GM23338 (cell line): ENCODE data around the gene CDH15. TPM values are rescaled to one million over a fixed set of nuclear protein-coding genes. Genes with fewer than 3 reads are reported as not detected.

Experiments used
- ATAC-seq: fragments of 200-7000 bp; cut with Tn5 transposase; 3 replicates; pipeline ENCODE4 v1.9.1; 2020
- DNase-seq: peaks from one replicate; pipeline ENCODE4 v3.0.0-alpha.2; 2015; ENCODE audit warnings: low spot score
- H2AFZ ChIP-seq: fragments of 200-600 bp; sonication (generic); 2 replicates; pipeline ENCODE4 v1.8.0; 2016; ENCODE audit warnings: antibody characterized with exemption, mild to moderate bottlenecking, moderate library complexity
- H3F3A ChIP-seq: fragments of 200-600 bp; sonication (generic); replicated peaks from 2 replicates; pipeline ENCODE4 v1.8.0; 2017; ENCODE audit warnings: antibody characterized with exemption, mixed run types, low read depth
- H3K27ac ChIP-seq: fragments of 200-600 bp; sonication (generic); 2 replicates; pipeline ENCODE4 v1.6.1; 2016; ENCODE audit warnings: low read depth
- H3K27me3 ChIP-seq: fragments of 200-600 bp; sonication (generic); 2 replicates; pipeline ENCODE4 v1.8.0; 2016; ENCODE audit warnings: mild to moderate bottlenecking, mixed run types, moderate library complexity; ENCODE audit not compliant: insufficient read depth
- H3K36me3 ChIP-seq: fragments of 200-600 bp; sonication (generic); 2 replicates; pipeline ENCODE4 v1.8.0; 2016; ENCODE audit warnings: mild to moderate bottlenecking; ENCODE audit not compliant: insufficient read depth
- H3K4me1 ChIP-seq: fragments of 200-600 bp; sonication (generic); 2 replicates; pipeline ENCODE4 v1.8.0; 2016; ENCODE audit warnings: mild to moderate bottlenecking, moderate library complexity; ENCODE audit not compliant: insufficient read depth
- H3K4me2 ChIP-seq: fragments of 200-600 bp; sonication (generic); 2 replicates; pipeline ENCODE4 v1.7.1; 2017; ENCODE audit warnings: mixed run types
- H3K4me3 ChIP-seq: fragments of 200-600 bp; sonication (generic); 2 replicates; pipeline ENCODE4 v1.6.1; 2016; ENCODE audit warnings: mixed run types
- H3K79me2 ChIP-seq: fragments of 200-600 bp; sonication (generic); replicated peaks from 2 replicates; pipeline ENCODE4 v1.8.0; 2017; ENCODE audit warnings: mild to moderate bottlenecking; ENCODE audit not compliant: insufficient read depth
- H3K9me2 ChIP-seq: fragments of 200-600 bp; sonication (generic); 2 replicates; pipeline ENCODE4 v1.8.0; 2017; ENCODE audit not compliant: insufficient read depth
- H4K20me1 ChIP-seq: fragments of 200-600 bp; sonication (generic); replicated peaks from 2 replicates; pipeline ENCODE4 v1.8.0; 2017; ENCODE audit warnings: mild to moderate bottlenecking; ENCODE audit not compliant: insufficient read depth
- H3K27ac Mint-ChIP-seq: 2 replicates; pipeline ENCODE4 v1.8.0; 2020; ENCODE audit warnings: inconsistent platforms, mild to moderate bottlenecking, moderate library complexity, mixed read lengths
- H3K27me3 Mint-ChIP-seq: 3 replicates; pipeline ENCODE4 v1.8.0; 2022; ENCODE audit warnings: low read depth, mild to moderate bottlenecking, moderate library complexity, mixed read lengths, inconsistent platforms; ENCODE audit not compliant: insufficient read depth, poor library complexity
- H3K36me3 Mint-ChIP-seq: 3 replicates; pipeline ENCODE4 v1.8.0; 2021; ENCODE audit warnings: low read depth, mild to moderate bottlenecking, inconsistent platforms, moderate library complexity, mixed read lengths
- H3K4me1 Mint-ChIP-seq: 3 replicates; pipeline ENCODE4 v1.8.0; 2020; ENCODE audit warnings: mild to moderate bottlenecking, inconsistent platforms, mixed read lengths
- H3K4me3 Mint-ChIP-seq: 3 replicates; pipeline ENCODE4 v1.8.0; 2021; ENCODE audit warnings: moderate library complexity, mild to moderate bottlenecking, inconsistent platforms, mixed read lengths
- H3K9me3 Mint-ChIP-seq: 3 replicates; pipeline ENCODE4 v1.8.0; 2020; ENCODE audit warnings: moderate library complexity, mild to moderate bottlenecking, inconsistent platforms, mixed read lengths
- CTCF ChIP-seq, 2 experiments: fragments of 200-600 bp in 1 of 2; sonication (generic) in 1 of 2; conservative IDR thresholded peaks; 2 replicates each; pipeline versions ENCODE4 v1.5.1 to v1.6.1; 2016 to 2017; ENCODE audit warnings: antibody characterized with exemption in 2 of 2, low read depth in 2 of 2, mild to moderate bottlenecking in 2 of 2, moderate library complexity in 1 of 2
- ETS1 ChIP-seq: IDR thresholded peaks from 2 replicates; pipeline ENCODE4 v1.6.1; 2016; ENCODE audit warnings: antibody characterized with exemption
- EZH2phosphoT487 ChIP-seq: fragments of 200-600 bp; sonication (generic); IDR thresholded peaks from one replicate; pipeline ENCODE4 v1.8.1; 2018; ENCODE audit warnings: antibody characterized with exemption; ENCODE audit not compliant: unreplicated experiment
- JUNB ChIP-seq: IDR thresholded peaks from one replicate; pipeline ENCODE4 v1.6.1; 2016; ENCODE audit warnings: antibody characterized with exemption; ENCODE audit not compliant: unreplicated experiment
- POLR2AphosphoS5 ChIP-seq: IDR thresholded peaks from 2 replicates; pipeline ENCODE4 v1.6.1; 2016; ENCODE audit warnings: antibody characterized with exemption, low read depth
- ZNF331 ChIP-seq: fragments of 250-450 bp; sonication (Bioruptor Pico); IDR thresholded peaks from 2 replicates; pipeline ENCODE4 v1.5.0; 2020; ENCODE audit warnings: low read depth, mild to moderate bottlenecking, moderate library complexity
- polyA plus RNA-seq: library from polyadenylated mRNA; unstranded; fragments of >200 nt; fragmentation: Nextera tagmentation; extraction: Ambion mirVana; gene quantifications from 2 replicates; pipeline ENCODE4 v1.2.1, GENCODE V29; 2016
- total RNA-seq: library from RNA; depleted of rRNA; stranded (reverse); fragments of >200 nt; shearing (Covaris generic); gene quantifications from 2 replicates; pipeline ENCODE4 v1.2.3, GENCODE V29; 2014

The CDH15 gene
- total and polyA plus RNA-seq, 2 experiments from 2014 or later = 0.61 to 1.0 TPM

- TF ChIP-seq CTCF (conservative IDR thresholded peaks at IDR 0.05; ENCODE audit: low read depth in 2 of 2) (no peak), ZNF331 (CRISPR knock-in tag) (no peak), ETS1 (no peak), POLR2AphosphoS5 (no peak), EZH2phosphoT487 (no peak)
These were observed 36.4 kb downstream of the CDH15 start (continued) for GRCh38 chr16:89207993-89208392.

- H3K36me3 Mint-ChIP-seq = no peaks in the 10 kb centered on the region
These were observed 38.0 kb downstream of the CDH15 start for GRCh38 chr16:89209522-89210044.

More at GRCh38 chr16:89209522-89210044, 38.0 kb downstream of the CDH15 start:
- Histone ChIP-seq H3F3A (no peaks in the 10 kb centered on the region), H4K20me1 (no peaks in the 10 kb centered on the region), H3K36me3 (no peaks in the 10 kb centered on the region), H3K4me3 (no peak overlapping the region), H3K27ac (no peak overlapping the region), H3K4me2 (no peak overlapping the region), H3K79me2 (no peaks in the 10 kb centered on the region), H3K4me1 (no peaks in the 10 kb centered on the region), H3K9me2 (no peaks in the 10 kb centered on the region), H2AFZ (no peak overlapping the region), H3K27me3 (no peaks in the 10 kb centered on the region)
- no peak overlapping the region for H3K4me3 Mint-ChIP-seq
- no peaks in the 10 kb centered on the region for H3K9me3 Mint-ChIP-seq
- H3K27me3 Mint-ChIP-seq = peaks cover 3% of the 10 kb centered on the region
- DNase-seq (no peak), ATAC-seq (no peak; the same call in 2 of the 3 replicates)
- no peaks in the 10 kb centered on the region for H3K4me1 Mint-ChIP-seq
- no peak overlapping the region for H3K27ac Mint-ChIP-seq
- TF ChIP-seq CTCF (conservative IDR thresholded peaks at IDR 0.05; ENCODE audit: low read depth in 2 of 2) = peak in 1 of 2 experiments; percentile 39; a peak in 2 of 4 replicates
- TF ChIP-seq ZNF331 (CRISPR knock-in tag) = no peak
- no peak for TF ChIP-seq JUNB
